Kidney glomerular epithelial cell (primary cell): Measurements from ENCODE around the gene IRS1.

Experiments used
- DNase-seq: peaks from one replicate; lab custom pipeline; 2025; lab: John Stamatoyannopoulos, UW

IRS1 gene

DNA sequence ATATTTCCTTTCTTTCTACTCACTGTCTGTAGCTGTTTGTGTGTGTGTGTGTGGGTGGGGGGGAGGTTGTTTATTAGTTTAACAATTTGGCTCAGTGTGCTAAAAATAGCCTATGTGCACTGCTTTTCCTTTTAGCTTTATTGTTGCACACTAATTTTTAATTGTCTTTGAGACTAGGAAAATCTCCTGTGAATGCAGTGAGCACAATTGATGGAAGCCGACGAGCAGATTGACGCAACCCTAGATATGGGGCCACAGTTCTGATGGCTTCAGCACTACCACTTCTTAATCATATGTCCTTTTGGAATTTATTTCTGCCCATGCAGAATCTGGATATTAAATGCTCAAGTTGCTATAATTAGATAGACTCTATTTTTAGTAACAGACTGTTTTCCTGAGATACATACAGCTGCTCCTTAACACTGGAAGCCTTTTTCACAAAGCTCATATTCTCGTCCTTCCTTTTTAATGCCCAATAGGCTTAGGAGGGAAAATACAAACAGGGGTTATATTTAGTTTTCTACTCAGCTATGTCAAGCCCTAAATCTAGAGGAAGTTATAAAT is 109.1 kb downstream of the IRS1 start:
- no peak for DNase-seq

DNA sequence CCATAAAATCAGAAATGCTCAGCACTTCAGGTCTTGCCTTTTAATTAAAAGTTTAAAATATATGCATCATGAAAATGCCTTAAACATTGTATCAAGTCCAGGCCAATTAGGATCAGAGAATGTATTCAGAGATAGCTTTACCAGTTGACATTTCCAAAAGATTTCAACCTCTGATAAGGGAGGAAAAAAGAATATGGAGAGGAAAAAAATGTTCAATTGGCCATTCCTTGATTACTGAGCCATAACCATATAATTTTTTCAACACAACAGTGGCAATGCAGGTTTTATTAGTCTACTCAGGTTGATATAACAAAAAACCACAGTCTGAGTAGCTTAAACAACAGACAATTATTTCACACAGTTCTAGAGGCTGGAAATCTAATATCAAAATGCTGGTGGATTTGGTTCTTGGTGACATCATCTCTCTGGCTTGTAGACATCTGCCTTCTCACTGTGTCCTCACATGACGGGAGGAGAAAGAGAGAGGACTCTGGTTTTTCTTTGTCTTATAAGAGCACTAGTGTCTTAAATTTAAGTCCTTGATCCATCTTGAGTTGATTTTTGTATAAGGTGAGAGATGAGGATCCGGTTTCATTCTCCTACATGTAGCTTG is 111.9 kb downstream of the IRS1 start:
- no peak for DNase-seq

DNA sequence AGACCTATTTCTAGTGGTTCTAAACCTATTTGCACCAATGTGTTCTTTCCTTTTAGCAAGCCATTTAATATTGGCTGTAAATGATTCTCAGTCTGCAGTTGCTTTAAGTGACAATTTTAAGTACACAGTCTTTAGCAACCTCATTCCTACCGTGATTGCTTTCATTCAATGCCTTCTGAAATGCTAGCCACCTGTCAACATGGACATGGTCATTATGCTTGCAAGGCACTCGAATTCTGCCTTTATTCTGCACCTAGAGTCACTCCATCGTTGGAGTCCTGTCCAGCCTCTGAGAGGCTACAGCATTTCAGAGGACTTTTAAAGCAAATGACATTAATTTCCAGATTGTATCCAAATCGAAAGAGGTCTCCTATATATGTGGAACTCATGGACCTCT is 115.1 kb downstream of the IRS1 start:
- DNase-seq, result no peak

DNA sequence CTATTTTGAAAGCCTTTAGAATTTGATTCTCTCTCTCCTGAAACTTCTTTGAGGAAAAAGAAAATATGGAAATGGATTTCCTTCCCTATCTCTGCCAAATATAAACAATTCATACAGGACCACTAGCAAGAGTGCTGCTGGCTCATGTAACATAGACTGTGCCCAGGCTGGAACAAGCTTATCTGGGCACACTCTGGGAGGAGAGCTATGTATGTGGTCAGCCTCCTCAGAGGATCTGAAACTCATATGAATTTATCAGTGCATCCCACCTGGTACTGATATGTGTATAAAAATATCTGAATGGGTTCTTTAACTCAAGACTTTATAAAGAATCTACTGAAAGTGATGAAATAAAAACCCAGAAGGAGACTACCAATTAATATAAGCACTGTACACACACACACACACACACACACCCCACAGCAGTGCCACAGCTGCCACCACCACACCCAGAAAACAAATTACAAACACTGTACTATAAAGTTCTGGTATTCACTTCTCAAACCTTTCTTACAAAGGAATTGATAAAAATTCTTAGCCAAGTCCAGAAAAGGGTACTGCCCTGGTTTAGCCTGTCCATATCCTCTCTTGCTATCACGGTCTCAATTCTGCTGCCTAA is 115.6 kb downstream of the IRS1 start:
- no peak for DNase-seq

DNA sequence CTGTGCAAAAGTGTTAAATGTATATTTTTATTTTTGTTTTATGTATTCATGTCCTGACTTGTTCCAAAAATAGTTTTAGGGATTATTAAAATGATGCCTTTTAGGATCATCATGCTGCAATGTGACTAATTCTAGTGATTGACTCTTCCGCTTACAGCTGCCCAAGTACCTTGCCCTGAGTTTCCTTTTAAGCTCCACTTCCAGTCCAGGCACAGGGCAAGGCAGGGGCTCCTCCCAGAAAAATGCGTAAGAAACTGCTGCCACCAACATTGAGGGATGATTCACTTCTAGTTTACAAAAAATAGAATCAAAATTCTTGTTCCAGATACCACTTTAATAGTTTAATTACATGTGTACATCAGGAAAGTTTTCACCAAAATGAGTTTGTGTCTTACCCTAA is 116.4 kb downstream of the IRS1 start:
- DNase-seq, result no peak
